ACC112 (cell line): ENCODE data around the gene RTN4RL2.
A peak's percentile ranks its signal among the peaks of the same experiment; 100 is the strongest.

ENCODE experiments used
- H2AFZ ChIP-seq: fragments of 200-600 bp; sonication (generic); one replicate; pipeline ENCODE4 v1.6.0; 2017; ENCODE audit warnings: antibody characterized with exemption, low read length; ENCODE audit not compliant: unreplicated experiment
- H3K27ac ChIP-seq: fragments of 200-600 bp; sonication (generic); 2 replicates; pipeline ENCODE4 v1.5.1; 2014; ENCODE audit warnings: low read depth, mild to moderate bottlenecking, antibody characterized with exemption, low read length, moderate library complexity
- H3K27me3 ChIP-seq: fragments of 200-600 bp; sonication (generic); 2 replicates; pipeline ENCODE4 v1.6.1; 2014; ENCODE audit warnings: mild to moderate bottlenecking, antibody characterized with exemption, low read length, moderate library complexity, mixed read lengths; ENCODE audit not compliant: insufficient read depth
- H3K36me3 ChIP-seq: fragments of 200-600 bp; sonication (generic); 2 replicates; pipeline ENCODE4 v1.6.1; 2016; ENCODE audit warnings: mild to moderate bottlenecking, antibody characterized with exemption, low read length, moderate library complexity, mixed read lengths; ENCODE audit not compliant: insufficient read depth
- H3K4me1 ChIP-seq: fragments of 200-600 bp; sonication (generic); one replicate; pipeline ENCODE4 v1.6.1; 2016; ENCODE audit warnings: low read length, mixed read lengths; ENCODE audit not compliant: insufficient read depth, unreplicated experiment, control insufficient read depth
- H3K4me3 ChIP-seq: fragments of 200-600 bp; sonication (generic); 2 replicates; pipeline ENCODE4 v1.5.1; 2014; ENCODE audit warnings: mild to moderate bottlenecking, low read depth, low read length
- H3K79me2 ChIP-seq: fragments of 200-600 bp; sonication (generic); one replicate; pipeline ENCODE4 v1.6.0; 2016; ENCODE audit warnings: low read length; ENCODE audit not compliant: control insufficient read depth, unreplicated experiment, insufficient read depth

Gene RTN4RL2

DNA sequence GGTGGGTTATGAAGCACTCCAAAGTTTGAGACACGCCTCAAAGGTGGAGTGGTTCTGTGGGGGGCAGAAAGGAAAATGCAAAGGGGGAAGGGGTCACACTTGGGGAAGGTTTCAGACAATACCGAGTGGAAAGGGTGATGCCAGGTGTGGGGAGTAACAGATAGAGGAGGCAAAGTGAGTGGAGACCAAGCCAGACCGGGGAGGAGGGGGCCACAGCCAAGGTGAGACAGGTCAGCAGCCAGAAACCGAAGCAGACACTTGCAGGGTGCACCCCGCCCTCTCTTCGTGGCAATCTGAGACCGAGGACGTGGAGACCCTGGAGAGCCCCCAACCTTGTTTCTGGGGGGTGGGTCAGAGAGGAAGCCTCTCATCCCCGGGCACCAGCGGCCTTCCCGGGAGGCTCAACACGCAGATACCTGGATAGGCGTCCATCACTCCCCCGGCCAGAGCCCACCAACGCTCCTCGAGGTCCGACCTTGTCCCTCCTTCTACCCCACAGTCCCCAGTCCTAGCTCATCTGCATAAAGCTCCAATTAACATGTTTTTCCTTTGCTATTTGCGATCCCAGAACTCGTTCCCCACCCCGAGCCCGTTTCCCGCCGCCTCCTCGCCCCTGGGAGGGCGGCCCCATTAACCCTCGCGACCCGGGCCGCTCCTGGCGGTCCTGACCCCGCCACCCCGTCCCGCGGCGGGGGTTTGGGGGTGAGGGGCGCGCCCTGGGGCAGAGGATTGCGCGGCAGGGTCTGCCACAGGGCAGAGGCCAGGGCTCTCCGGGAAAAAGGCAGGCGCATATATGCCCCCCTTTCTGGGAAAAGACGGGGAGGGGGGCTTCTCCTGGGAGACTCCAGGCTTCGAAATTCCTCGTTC is 21.8 kb downstream of the RTN4RL2 start:
- H3K4me3 ChIP-seq, result peak overlapping the region; percentile 72; the same call in 1 of the 2 replicates
- no peaks in the 10 kb centered on the region for H3K4me1 ChIP-seq
- no peaks in the 10 kb centered on the region for H3K79me2 ChIP-seq
- no peaks in the 10 kb centered on the region for H3K36me3 ChIP-seq
- peaks cover 24% of the 10 kb centered on the region for H3K27me3 ChIP-seq
- no peak overlapping the region for H3K27ac ChIP-seq
- no peak overlapping the region for H2AFZ ChIP-seq

DNA sequence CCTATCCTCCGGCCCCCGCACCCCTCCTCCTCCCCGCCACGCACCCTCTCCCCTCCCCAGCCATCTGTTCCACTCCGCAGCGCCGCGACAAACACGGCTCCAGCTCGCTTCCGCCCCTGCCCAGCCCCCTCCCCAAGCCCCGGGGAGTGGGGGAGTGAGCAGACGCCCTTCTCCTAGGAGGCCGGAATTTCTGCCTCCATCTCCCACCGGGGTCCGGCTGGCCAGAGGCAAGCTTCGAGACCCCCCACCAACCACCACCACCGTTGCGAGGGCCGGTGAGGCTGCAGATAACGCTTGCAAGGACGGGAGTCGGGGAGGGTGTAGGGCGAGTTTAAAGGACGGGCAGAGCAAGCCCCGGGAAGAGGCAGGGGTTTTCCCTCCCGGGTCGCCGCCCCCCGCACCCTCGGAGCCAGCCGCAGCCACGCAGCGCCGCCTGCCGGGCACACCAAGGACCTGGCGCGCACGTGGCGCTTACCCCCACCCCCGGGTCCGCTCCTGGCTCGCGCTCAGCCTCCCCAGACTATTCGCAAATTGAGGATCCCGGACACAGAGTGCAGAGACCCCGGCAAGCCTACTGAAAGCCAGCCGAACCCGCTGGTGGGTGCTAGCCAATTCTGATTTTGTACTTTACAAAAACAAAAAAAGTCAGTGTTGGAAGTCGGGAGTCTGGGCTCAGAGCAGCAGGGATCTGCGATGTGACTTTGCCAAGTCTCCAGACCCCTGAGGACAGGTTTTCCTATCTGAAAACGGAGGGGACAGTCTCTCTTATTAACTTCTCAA is 22.6 kb downstream of the RTN4RL2 start:
- no peak overlapping the region for H3K27ac ChIP-seq
- peak overlapping the region; percentile 72 for H3K4me3 ChIP-seq
- H2AFZ ChIP-seq, result no peak overlapping the region
- no peaks in the 10 kb centered on the region for H3K4me1 ChIP-seq
- H3K79me2 ChIP-seq, result no peaks in the 10 kb centered on the region
- peaks cover 19% of the 10 kb centered on the region for H3K27me3 ChIP-seq
- no peaks in the 10 kb centered on the region for H3K36me3 ChIP-seq

- peaks cover 14% of the 10 kb centered on the region for H3K27me3 ChIP-seq
- H3K79me2 ChIP-seq, result no peaks in the 10 kb centered on the region
- no peak overlapping the region for H3K27ac ChIP-seq
- no peaks in the 10 kb centered on the region for H3K4me1 ChIP-seq
- no peaks in the 10 kb centered on the region for H3K36me3 ChIP-seq
- H2AFZ ChIP-seq, result no peak overlapping the region
- H3K4me3 ChIP-seq, result peak overlapping the region; percentile 72; the same call in 1 of the 2 replicates
These were observed 23.2 kb downstream of the RTN4RL2 start for GRCh38 chr11:57483562-57483918.

- Histone ChIP-seq H3K27ac (no peak overlapping the region), H3K27me3 (peaks cover 14% of the 10 kb centered on the region), H3K4me1 (no peaks in the 10 kb centered on the region), H3K4me3 (no peak overlapping the region), H2AFZ (no peak overlapping the region), H3K36me3 (no peaks in the 10 kb centered on the region), H3K79me2 (no peaks in the 10 kb centered on the region)
These were observed 23.9 kb downstream of the RTN4RL2 start for GRCh38 chr11:57484141-57484710.

DNA sequence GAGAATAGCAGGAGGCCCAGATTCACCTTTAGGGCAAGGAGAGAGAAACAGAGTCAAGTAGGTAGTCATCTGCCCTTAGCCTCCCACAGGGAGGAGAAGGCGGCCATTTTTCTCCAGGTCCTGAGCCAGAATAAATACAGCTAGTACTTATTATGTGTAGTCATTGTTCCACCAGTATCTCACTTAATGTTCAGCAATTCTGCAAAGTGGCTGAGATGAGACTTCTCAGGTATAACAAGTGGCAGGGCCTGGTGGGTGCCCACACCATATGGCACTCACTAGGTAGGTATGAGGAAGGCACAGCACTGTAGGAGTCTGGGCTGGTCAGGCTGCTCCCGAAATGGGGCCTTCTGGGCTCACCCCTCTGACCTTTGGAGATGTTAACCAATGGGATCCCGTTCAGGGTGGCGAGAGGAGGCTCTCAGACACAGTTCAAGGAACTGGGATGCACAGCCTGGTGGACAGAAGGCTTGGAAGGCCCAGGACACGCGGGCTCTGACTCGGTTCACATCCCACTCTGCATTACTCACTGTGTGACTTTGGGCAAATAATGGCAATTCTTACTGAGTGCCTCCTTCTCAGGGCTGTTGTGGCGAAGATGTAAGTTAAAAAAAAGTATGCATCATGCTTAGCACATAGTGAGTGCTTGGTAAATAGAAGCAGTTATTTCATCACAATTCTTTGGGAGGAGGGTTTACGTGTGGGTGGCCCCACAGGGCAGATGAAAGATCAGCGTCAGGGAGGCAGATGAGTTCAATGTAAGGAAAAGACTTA is 25.1 kb downstream of the RTN4RL2 start:
- Histone ChIP-seq H3K27ac (no peak overlapping the region), H3K79me2 (no peaks in the 10 kb centered on the region), H3K4me3 (no peak overlapping the region), H2AFZ (no peak overlapping the region), H3K4me1 (no peaks in the 10 kb centered on the region), H3K27me3 (peaks cover 14% of the 10 kb centered on the region), H3K36me3 (no peaks in the 10 kb centered on the region)

DNA sequence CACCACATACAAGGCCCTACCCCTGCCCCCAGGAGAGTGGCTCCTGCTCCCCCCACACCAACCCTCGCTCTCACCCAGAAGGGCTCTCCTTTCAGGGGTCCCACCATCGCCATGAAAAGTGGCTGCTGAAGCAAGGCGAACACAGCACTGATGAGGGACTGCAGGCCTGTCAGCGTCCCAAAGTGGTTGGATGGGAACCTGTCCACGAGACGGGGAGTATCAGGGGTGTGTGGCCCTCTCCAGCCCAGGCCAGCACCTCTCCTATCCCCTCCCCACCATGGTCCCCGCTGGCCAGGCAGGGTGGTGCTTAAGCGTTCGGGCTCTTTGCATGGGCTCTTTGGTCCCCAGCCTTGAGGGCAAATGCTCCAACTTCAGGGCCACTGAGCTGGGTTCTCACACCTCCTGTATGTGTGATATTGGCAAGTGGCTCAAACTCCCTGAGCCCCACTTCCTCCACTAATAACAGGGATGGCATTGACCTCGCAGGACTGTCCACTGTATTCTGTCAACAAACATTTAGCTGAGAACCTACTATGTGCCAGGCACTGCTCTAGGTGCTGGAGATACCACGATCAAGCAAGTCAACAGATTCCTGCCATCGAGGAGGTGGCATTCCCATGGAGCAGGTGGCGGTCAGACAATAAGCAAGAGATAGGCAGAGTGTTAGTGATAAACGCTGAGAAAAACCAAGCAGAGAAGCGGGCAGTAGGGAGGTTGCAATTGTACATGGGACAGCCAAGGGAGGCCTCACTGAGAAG is 26.9 kb downstream of the RTN4RL2 start:
- no peak overlapping the region for H2AFZ ChIP-seq
- no peak overlapping the region for H3K27ac ChIP-seq
- H3K4me3 ChIP-seq, result no peak overlapping the region
- H3K4me1 ChIP-seq, result no peaks in the 10 kb centered on the region
- peaks cover 8% of the 10 kb centered on the region for H3K27me3 ChIP-seq
- no peaks in the 10 kb centered on the region for H3K79me2 ChIP-seq
- no peaks in the 10 kb centered on the region for H3K36me3 ChIP-seq

DNA sequence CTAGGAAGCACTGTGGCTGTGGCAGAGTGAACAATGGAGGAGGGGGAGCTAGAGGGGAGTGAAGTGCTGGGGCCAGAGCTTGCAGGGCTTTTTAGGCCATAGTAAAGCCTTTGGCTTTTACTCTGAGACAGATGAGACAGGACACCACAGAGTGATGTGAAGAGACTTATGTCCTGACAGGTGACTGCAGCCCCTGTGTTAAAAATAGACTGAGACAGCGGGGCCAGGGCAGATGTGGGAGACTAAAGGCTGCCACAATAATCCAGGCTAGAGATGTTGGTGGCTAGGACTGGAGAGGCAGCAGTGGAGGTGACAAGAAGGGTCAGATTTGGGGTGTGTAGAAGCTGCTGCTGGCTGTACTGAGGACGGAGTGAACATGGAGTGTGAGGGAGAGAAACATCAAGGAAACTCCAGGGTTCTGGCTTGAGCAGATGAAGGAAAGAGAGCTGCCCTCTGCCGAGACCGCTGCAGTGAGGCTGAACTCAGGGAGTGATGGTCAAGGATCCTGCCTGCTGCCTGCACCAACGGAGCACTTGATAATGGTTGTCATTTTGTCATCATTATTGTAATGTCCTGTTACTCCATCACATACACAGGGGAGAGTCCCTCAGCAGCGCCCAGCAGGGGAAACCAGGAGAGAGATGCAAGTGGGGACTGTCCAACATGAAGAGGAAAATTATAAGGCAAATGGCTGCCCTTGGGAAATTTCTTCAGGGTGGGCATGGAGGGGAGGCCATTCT is 27.8 kb downstream of the RTN4RL2 start:
- Histone ChIP-seq H3K36me3 (no peaks in the 10 kb centered on the region), H3K27ac (no peak overlapping the region), H3K27me3 (no peaks in the 10 kb centered on the region), H2AFZ (no peak overlapping the region), H3K4me3 (no peak overlapping the region), H3K4me1 (no peaks in the 10 kb centered on the region), H3K79me2 (no peaks in the 10 kb centered on the region)

GRCh38 chr11:57490456-57491248 is 30.3 kb downstream of the RTN4RL2 start:
- no peaks in the 10 kb centered on the region for H3K79me2 ChIP-seq
- H2AFZ ChIP-seq, result no peak overlapping the region
- H3K36me3 ChIP-seq, result no peaks in the 10 kb centered on the region
- H3K27ac ChIP-seq, result no peak overlapping the region
- no peaks in the 10 kb centered on the region for H3K27me3 ChIP-seq
- H3K4me3 ChIP-seq, result no peak overlapping the region
- H3K4me1 ChIP-seq, result no peaks in the 10 kb centered on the region
